ENCODE data around the gene MAGI1. TPM values are rescaled to one million over a fixed set of nuclear protein-coding genes. Genes with fewer than 3 reads are reported as not detected.

Gene MAGI1
- total RNA-seq, 1 donor from 2014 or later, result 47.1 TPM

DNA sequence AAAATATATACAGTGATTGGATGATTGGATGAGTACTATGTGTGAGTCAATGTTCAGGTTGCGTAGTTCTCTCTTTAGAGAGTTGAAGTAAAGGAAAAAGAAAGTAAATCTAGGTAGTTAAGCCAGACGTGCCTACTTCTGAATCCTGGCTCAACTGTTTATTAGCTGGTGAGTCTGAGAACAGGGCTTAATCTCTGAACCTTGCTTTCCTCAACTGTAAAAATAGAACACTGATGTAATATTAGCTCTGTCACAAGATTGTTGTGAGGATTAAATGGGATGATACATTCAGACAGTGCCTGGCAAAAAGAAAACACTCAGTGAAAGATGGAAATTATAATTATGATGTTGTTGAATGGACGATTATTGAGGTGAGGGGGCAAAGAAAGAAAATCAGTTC, 413.4 kb downstream of the MAGI1 start:
- H3K4me1 ChIP-seq, result no peaks in the 10 kb centered on the region
- no peaks in the 10 kb centered on the region for H3K9me3 ChIP-seq
- no peaks in the 10 kb centered on the region for H3K27me3 ChIP-seq
- H3K36me3 ChIP-seq, result no peaks in the 10 kb centered on the region
- no peak overlapping the region for H3K4me3 ChIP-seq
- intact Hi-C loops (cut with DNase I), result no loop called here
- TF ChIP-seq, protein P1, sequence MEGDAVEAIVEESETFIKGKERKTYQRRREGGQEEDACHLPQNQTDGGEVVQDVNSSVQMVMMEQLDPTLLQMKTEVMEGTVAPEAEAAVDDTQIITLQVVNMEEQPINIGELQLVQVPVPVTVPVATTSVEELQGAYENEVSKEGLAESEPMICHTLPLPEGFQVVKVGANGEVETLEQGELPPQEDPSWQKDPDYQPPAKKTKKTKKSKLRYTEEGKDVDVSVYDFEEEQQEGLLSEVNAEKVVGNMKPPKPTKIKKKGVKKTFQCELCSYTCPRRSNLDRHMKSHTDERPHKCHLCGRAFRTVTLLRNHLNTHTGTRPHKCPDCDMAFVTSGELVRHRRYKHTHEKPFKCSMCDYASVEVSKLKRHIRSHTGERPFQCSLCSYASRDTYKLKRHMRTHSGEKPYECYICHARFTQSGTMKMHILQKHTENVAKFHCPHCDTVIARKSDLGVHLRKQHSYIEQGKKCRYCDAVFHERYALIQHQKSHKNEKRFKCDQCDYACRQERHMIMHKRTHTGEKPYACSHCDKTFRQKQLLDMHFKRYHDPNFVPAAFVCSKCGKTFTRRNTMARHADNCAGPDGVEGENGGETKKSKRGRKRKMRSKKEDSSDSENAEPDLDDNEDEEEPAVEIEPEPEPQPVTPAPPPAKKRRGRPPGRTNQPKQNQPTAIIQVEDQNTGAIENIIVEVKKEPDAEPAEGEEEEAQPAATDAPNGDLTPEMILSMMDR (IDR thresholded peaks at IDR 0.05), result no peak
- TF ChIP-seq POLR2A (IDR thresholded peaks at IDR 0.05) (no peak), POLR2AphosphoS5 (IDR thresholded peaks at IDR 0.05; ENCODE audit: insufficient read depth in 1 of 2, low read depth in 1 of 2) (peak in 1 of 2 donors; percentile 44)
- DNase-seq (ENCODE audit: extremely low spot score in 2 of 2), result no peak
- H3K27ac ChIP-seq, result no peak overlapping the region

DNA sequence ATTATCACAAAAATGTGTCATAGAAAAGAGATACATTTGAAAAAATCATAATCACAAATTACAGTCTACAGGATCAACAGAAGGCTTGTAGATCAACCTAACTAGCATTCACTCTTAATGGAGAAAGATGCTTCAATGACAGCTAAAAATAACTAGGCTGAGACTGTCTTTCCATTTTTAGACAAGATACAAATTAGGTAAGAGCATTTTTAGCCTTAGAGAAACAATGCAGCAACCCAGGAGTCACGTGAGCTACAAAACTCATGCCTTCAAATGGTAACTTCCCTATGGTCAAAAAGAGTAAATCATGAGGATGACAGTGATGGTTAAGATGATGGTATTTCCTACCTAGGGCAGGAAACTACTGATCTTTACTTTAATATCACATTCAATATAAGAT, 415.4 kb downstream of the MAGI1 start:
- intact Hi-C loops (cut with DNase I), result no loop called here
- Histone ChIP-seq H3K27me3 (no peaks in the 10 kb centered on the region), H3K27ac (no peak overlapping the region), H3K36me3 (no peaks in the 10 kb centered on the region), H3K9me3 (no peaks in the 10 kb centered on the region), H3K4me1 (no peaks in the 10 kb centered on the region), H3K4me3 (no peak overlapping the region)
- no peak for TF ChIP-seq POLR2A (IDR thresholded peaks at IDR 0.05)
- no peak for TF ChIP-seq POLR2AphosphoS5 (IDR thresholded peaks at IDR 0.05; ENCODE audit: insufficient read depth in 1 of 2, low read depth in 1 of 2)
- TF ChIP-seq, protein P1 (IDR thresholded peaks at IDR 0.05), result no peak
- no peak for DNase-seq (ENCODE audit: extremely low spot score in 2 of 2)

DNA sequence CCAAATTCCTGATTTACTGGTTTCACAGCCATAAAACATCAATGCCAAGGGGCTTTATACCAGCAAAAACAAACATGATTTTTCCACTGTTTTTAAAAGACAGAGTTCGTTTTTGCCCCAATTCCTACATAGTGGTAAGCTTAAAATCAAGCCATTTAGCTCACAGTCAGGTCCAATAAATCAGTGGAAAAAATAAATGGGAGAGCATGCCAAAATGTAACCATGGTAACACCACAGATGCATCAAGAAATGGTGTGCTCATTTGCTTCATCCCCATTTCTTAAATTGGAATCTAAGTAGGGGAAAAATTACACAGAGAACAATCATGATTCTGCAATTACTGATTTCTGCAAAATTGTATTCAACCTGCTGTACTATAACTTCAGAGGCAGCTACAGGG, 418.8 kb downstream of the MAGI1 start:
- H3K27me3 ChIP-seq, result no peaks in the 10 kb centered on the region
- H3K27ac ChIP-seq, result no peak overlapping the region
- H3K9me3 ChIP-seq, result no peaks in the 10 kb centered on the region
- intact Hi-C loops (cut with DNase I), result no loop called here
- no peaks in the 10 kb centered on the region for H3K36me3 ChIP-seq
- peaks cover 4% of the 10 kb centered on the region for H3K4me1 ChIP-seq
- H3K4me3 ChIP-seq, result no peak overlapping the region
- TF ChIP-seq, protein P1 (IDR thresholded peaks at IDR 0.05), result no peak
- no peak for TF ChIP-seq POLR2AphosphoS5 (IDR thresholded peaks at IDR 0.05; ENCODE audit: insufficient read depth in 1 of 2, low read depth in 1 of 2)
- no peak for TF ChIP-seq POLR2A (IDR thresholded peaks at IDR 0.05)
- no peak for DNase-seq (ENCODE audit: extremely low spot score in 2 of 2)

DNA sequence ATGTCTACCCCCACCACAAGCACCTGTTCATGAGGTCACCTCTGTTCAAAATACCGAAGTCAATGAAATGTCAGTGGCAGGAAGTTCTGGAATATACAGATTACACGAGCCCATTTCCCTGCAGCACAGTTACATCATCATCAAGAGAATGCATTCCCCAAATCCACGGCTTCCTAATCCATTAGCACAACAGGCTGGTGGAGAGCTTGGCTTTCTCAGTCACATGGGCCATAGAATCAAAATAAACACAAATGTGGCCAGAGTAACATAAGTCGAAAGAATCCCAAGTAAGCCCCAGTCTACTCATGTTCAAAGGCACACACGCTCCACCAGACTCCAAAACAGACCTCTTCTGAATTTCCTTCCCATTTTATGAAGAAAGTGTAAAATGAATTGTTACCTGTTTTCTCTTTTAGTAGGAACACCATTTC, 419.3 kb downstream of the MAGI1 start:
- DNase-seq (ENCODE audit: extremely low spot score in 2 of 2), result no peak
- no peaks in the 10 kb centered on the region for H3K36me3 ChIP-seq
- H3K4me3 ChIP-seq, result no peak overlapping the region
- intact Hi-C loops (cut with DNase I), result no loop called here
- peaks cover 4% of the 10 kb centered on the region for H3K4me1 ChIP-seq
- TF ChIP-seq POLR2AphosphoS5 (IDR thresholded peaks at IDR 0.05; ENCODE audit: insufficient read depth in 1 of 2, low read depth in 1 of 2) (no peak), POLR2A (IDR thresholded peaks at IDR 0.05) (no peak)
- TF ChIP-seq, protein P1 (IDR thresholded peaks at IDR 0.05), result no peak
- H3K9me3 ChIP-seq, result no peaks in the 10 kb centered on the region
- no peaks in the 10 kb centered on the region for H3K27me3 ChIP-seq
- H3K27ac ChIP-seq, result no peak overlapping the region

DNA sequence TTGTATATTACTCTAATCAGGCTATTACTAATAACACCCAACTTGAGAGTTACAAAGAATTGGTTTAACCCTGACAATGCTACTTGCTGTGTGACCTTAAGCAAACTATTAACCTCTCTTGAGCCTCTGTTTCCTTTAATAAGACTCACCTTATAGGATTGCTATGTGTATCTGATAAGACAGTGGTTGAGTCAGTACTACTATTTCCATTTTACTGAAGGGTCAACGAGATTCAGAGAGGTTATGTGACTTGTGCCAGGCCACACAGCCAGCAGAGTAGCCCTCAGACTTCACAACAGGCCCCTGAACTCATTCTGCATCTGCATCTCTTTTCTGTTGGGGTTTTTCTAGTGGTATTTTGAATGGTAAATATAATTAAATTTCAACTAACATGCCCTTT, 420.1 kb downstream of the MAGI1 start:
- intact Hi-C loops (cut with DNase I), result no loop called here
- no peaks in the 10 kb centered on the region for H3K9me3 ChIP-seq
- no peak overlapping the region for H3K4me3 ChIP-seq
- peaks cover 4% of the 10 kb centered on the region for H3K4me1 ChIP-seq
- TF ChIP-seq POLR2AphosphoS5 (IDR thresholded peaks at IDR 0.05; ENCODE audit: insufficient read depth in 1 of 2, low read depth in 1 of 2), result no peak
- TF ChIP-seq POLR2A (IDR thresholded peaks at IDR 0.05), result no peak
- TF ChIP-seq, protein P1 (IDR thresholded peaks at IDR 0.05), result no peak
- H3K36me3 ChIP-seq, result no peaks in the 10 kb centered on the region
- DNase-seq (ENCODE audit: extremely low spot score in 2 of 2), result no peak
- H3K27me3 ChIP-seq, result no peaks in the 10 kb centered on the region
- no peak overlapping the region for H3K27ac ChIP-seq

Measured in vagina (tissue), 2 donors.